GM18526 (cell line): ENCODE measurements around the gene ZNF546.

Source experiments
- POLR2A ChIP-seq: IDR thresholded peaks from 3 replicates; pipeline ENCODE4 v1.6.1; 2011; ENCODE audit not compliant: insufficient read length; ENCODE audit errors: extremely low read depth

ZNF546 gene

DNA sequence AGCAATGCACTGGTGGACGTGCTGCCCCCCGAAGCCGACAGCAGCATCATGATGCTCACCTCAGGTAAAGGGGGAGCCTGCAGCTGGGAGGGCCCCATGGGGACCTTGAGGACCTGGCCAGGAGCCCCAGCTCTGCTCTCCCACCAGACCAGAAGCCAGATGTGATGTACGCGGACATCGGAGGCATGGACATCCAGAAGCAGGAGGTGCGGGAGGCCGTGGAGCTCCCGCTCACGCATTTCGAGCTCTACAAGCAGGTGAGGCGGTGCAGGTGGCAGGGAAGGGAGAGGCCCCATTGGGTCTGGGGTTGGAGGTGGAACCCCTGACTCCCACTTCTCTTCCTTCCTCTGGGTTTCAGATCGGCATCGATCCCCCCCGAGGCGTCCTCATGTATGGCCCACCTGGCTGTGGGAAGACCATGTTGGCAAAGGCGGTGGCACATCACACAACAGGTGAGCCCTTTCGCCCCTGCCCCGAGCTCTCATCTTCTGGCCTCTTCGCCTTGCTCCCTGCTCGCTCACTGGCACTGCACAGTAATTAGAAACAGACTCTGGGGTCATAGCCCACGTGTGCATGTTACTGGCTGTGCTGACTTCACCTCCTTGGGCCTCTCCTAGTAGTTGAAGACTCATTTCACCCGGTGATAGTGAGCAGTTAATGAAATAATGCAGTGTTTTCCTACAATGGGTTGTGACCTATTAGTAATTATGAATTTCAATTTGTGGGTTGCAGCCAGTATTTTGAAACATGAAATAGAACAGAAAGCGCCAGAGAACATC lies 22.3 kb upstream of the ZNF546 start:
- no peak for TF ChIP-seq POLR2A

DNA sequence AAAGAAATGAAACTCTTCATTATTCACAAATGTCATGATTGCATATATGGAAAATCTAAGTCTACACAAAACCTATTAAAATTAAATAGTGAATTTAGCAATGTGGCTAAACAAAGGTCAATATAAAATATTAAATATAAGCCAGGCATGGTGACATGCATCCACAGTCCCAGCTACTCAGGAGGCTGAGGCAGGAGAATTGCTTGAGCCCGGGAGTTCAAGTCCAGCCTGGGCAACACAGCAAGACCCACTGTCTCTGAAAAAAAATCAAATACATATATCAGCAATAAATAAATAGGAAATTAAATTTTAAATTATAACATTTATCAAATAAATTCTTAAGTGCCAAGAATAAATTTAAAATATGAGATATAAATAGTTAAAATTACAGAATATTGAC lies 14.0 kb upstream of the ZNF546 start:
- no peak for TF ChIP-seq POLR2A

DNA sequence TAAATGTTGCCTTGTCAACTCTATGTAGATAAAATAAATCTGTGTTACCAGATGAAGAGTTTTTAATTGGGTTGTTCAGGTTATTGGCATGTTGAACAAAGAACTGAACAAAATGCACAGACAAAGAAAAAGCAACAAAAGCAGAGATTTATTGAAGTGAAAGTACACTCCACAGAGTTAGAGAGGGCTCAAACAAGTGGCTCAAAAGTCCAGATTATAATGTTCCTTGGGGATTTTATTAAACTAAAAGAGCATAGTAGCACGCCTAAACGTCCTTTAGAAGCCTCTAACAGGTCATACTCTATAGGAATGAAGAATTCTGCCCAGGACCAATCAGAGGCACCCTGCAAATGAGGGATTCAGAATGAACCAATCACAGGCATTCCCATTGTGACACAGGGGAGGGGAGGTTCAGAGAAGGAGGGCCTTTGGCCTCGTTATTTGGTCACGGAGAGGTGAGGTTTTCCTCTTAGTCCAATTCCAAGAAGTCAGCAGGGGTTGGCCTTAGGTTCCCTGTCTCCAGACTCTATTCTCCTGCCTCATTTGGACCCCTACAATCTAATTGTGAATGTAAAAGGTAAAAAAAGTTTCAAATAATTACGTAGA lies 13.1 kb upstream of the ZNF546 start:
- TF ChIP-seq POLR2A = no peak

- TF ChIP-seq POLR2A = no peak
Measured at GRCh38 chr19:39986643-39987042, 10.2 kb upstream of the ZNF546 start.

GRCh38 chr19:39987167-39987566 lies 9.7 kb upstream of the ZNF546 start:
- TF ChIP-seq POLR2A = no peak

DNA sequence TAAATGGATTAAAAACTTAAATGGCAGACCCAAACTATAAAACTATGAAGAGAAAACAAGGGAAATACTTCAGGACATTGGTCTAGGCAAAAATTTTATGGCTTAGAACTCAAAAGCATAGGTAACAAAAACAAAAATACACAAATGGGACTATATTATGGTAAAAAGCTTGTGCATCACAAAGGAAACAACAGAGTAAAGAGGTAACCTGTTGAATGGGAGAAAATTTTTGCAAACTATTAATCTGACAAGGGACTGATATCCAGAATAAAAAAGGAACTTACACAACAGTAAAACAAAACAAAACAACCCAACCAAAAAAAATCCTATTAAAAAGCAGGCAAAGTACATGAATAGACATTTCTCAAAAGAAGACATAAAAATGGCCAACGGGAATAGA lies 9.3 kb upstream of the ZNF546 start:
- TF ChIP-seq POLR2A = no peak

DNA sequence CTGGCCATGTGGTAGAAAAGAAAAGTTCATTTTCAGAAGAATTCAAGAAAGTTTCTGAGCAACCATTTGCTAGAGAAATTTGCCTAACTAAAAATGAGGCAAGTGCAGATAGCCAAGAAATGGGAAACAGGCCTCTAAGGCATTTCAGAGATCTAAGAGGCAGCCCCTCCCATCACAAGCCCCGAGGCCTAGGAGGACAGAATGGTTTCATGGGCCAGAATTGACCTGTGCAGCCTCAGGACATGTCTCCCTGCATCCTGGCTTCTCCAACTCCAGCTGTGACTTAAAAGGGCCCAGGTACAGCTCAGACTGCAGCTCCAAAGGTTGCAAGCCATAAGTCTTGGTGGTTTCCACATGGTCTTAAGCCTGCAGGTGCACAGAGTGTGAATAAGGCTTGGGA lies 3.3 kb upstream of the ZNF546 start:
- TF ChIP-seq POLR2A = no peak

DNA sequence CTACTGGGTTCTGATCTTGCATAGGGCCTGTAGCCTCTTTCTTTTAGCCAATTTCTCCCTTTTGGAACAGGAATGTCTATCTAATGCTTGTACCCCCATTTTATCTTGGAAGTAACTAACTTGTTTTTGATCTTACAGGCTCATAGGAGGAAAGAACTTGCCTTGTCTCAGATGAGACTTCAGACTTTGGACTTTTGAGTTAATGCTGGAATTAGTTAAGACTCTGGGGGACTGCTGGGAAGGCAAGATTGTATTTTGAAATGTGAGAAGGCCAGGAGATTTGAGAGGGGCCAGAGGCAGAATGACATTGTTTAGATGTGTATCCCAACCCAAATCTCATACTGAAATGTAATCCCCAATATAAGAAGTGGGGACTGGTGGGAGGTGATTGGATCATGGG lies 2.5 kb upstream of the ZNF546 start:
- no peak for TF ChIP-seq POLR2A

- TF ChIP-seq POLR2A = no peak
Measured at GRCh38 chr19:39995794-39996193, 1.1 kb upstream of the ZNF546 start.

- no peak for TF ChIP-seq POLR2A
Measured at GRCh38 chr19:39996218-39996810, 546 bp upstream of the ZNF546 start.

DNA sequence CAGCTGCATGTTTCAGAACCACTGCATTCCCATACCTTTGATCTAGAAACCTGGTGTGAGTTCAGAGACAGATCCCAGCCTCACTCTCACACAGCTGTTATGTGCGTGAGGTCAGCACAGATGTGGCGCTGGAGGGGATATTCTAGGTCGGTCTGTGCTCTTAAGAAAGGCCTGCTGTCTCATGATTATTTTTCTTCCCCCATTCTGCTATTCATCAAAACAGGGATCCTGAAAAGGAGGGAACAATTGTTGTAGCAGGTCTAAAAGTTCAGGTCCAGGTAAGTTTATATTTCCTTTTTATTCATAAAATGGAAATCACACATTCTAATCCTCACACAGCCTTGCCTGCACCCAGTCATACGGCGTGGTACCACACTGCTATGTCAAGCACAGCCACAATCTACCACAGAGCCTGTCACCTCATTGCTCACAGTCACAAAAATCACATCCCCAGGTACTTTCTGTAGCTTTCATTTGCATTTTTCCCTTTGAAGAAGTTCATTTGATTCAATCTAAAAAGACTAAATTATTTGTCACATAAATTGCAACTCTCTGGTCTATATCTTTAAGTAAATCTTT lies 867 bp downstream of the ZNF546 start:
- no peak for TF ChIP-seq POLR2A

DNA sequence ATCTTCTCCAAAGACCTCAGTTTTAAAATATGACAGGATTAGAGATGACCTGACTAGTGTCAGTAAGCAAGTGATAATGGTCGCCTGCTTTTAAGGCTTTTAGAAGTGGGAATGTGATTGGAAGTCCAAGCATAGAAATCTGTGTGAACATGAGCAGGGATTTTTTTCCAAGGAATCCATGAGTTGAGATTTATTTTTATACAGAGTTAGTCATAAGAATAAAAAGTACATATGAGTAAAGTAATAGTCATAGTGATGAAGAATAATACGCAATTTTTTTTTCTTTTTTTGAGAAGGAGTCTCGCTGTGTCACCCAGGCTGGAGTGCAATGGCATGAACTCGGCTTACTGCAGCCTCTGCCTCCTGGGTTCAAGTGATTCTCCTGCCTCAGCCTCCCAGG lies 1.6 kb downstream of the ZNF546 start:
- no peak for TF ChIP-seq POLR2A

GRCh38 chr19:40005691-40006272 lies 8.9 kb downstream of the ZNF546 start:
- TF ChIP-seq POLR2A = no peak

- no peak for TF ChIP-seq POLR2A
Measured at GRCh38 chr19:40006273-40006691, 9.4 kb downstream of the ZNF546 start.

GRCh38 chr19:40009674-40010073 lies 12.8 kb downstream of the ZNF546 start:
- no peak for TF ChIP-seq POLR2A

GRCh38 chr19:40013991-40014390 lies 17.1 kb downstream of the ZNF546 start:
- no peak for TF ChIP-seq POLR2A
